Muscle of leg (tissue), 11 donors: ENCODE data around the gene C5orf34. TPM values are rescaled to one million over a fixed set of nuclear protein-coding genes. Genes with fewer than 3 reads are reported as not detected.

Source experiments
- DNase-seq: peaks from one replicate; pipeline ENCODE4 v3.0.0; 2013
- H3K27ac ChIP-seq: one replicate; pipeline ENCODE4 v1.5.1; 2013; ENCODE audit warnings: mild to moderate bottlenecking, low read length, control low read depth
- H3K27me3 ChIP-seq: one replicate; pipeline ENCODE4 v1.6.1; 2013; ENCODE audit warnings: low read length; ENCODE audit not compliant: control insufficient read depth, insufficient read depth
- H3K36me3 ChIP-seq: one replicate; pipeline ENCODE4 v1.6.1; 2013; ENCODE audit warnings: low read length; ENCODE audit not compliant: control insufficient read depth, insufficient read depth
- H3K4me1 ChIP-seq: one replicate; pipeline ENCODE4 v1.6.1; 2013; ENCODE audit warnings: low read length; ENCODE audit not compliant: control insufficient read depth, insufficient read depth
- H3K4me3 ChIP-seq: one replicate; pipeline ENCODE4 v1.5.1; 2013; ENCODE audit warnings: low read length, control low read depth
- H3K9me3 ChIP-seq: replicated peaks from 2 replicates; pipeline ENCODE4 v1.6.1; 2013; ENCODE audit warnings: low read depth, low read length; ENCODE audit not compliant: control insufficient read depth
- WGBS: methylation state at CpG from one replicate; pipeline ENCODE4 v1.1.5; 2013; ENCODE audit warnings: missing lambda C conversion rate; ENCODE audit not compliant: insufficient coverage; 5-methylcytosine and 5-hydroxymethylcytosine counted together
- polyA plus RNA-seq, 8 donors: library from polyadenylated mRNA; unstranded; fragments of 120-200 nt; gene quantifications; one replicate each; pipeline versions ENCODE4 v1.2.1 to v1.2.3, GENCODE V29; 2013; ENCODE audit warnings: inconsistent platforms in 1 of 8, low replicate concordance in 1 of 8; ENCODE audit not compliant: insufficient read length in 8 of 8, insufficient read depth in 1 of 8
- total RNA-seq: library from RNA; stranded (reverse); fragments of 120-200 nt; gene quantifications from one replicate; pipeline ENCODE4 v1.2.4, GENCODE V29; 2013

The C5orf34 gene
- total and polyA plus RNA-seq, 9 donors = 3.2 to 4.9 (median 4.1) TPM

- Histone ChIP-seq H3K9me3 (peaks cover 3% of the 10 kb centered on the region), H3K4me1 (no peaks in the 10 kb centered on the region), H3K4me3 (no peak overlapping the region), H3K36me3 (no peaks in the 10 kb centered on the region), H3K27me3 (no peaks in the 10 kb centered on the region), H3K27ac (no peak overlapping the region)
- no CpG with 5 or more reads among the region's 3 CpGs for WGBS
- no peak for DNase-seq
These were observed 77.8 kb downstream of the C5orf34 start for GRCh38 chr5:43437062-43437660.

Other genes with a start within 250 kb of the C5orf34 start
- gene HMGCS1, start 201.7 kb downstream of the C5orf34 start, total RNA-seq = 23.5 TPM
- 10 to 100 TPM; 24.7 to 51.0 (median 39.9) TPM for gene HMGCS1, start 201.7 kb downstream of the C5orf34 start, polyA plus RNA-seq
- 0.22 TPM for gene CCL28, start 102.8 kb downstream of the C5orf34 start, total RNA-seq
- under 1 TPM; 0.18 to 0.79 (median 0.37) TPM for gene CCL28, start 102.8 kb downstream of the C5orf34 start, polyA plus RNA-seq
- 8.4 TPM for gene TMEM267, start 31.3 kb downstream of the C5orf34 start, total RNA-seq
- gene TMEM267, start 31.3 kb downstream of the C5orf34 start, polyA plus RNA-seq = 1 to 10 TPM; 7.8 to 9.1 (median 8.1) TPM
- gene PAIP1, start 41.9 kb upstream of the C5orf34 start, total RNA-seq = 108 TPM
- 10 to 100 TPM; 81.6 to 96.8 (median 91.6) TPM for gene PAIP1, start 41.9 kb upstream of the C5orf34 start, polyA plus RNA-seq
- 67.0 TPM for gene NNT, start 88.0 kb upstream of the C5orf34 start, total RNA-seq
- 10 to 100 TPM; 72.1 to 92.1 (median 78.0) TPM for gene NNT, start 88.0 kb upstream of the C5orf34 start, polyA plus RNA-seq